GM18909 (cell line): ENCODE measurements around the gene USP44.

Experiments
- ATAC-seq: cut with Tn5 transposase; IDR thresholded peaks from one replicate; pipeline ENCODE4 v1.9.1; 2021; ENCODE audit warnings: mild to moderate bottlenecking; ENCODE audit not compliant: unreplicated experiment, poor library complexity

The USP44 gene

DNA sequence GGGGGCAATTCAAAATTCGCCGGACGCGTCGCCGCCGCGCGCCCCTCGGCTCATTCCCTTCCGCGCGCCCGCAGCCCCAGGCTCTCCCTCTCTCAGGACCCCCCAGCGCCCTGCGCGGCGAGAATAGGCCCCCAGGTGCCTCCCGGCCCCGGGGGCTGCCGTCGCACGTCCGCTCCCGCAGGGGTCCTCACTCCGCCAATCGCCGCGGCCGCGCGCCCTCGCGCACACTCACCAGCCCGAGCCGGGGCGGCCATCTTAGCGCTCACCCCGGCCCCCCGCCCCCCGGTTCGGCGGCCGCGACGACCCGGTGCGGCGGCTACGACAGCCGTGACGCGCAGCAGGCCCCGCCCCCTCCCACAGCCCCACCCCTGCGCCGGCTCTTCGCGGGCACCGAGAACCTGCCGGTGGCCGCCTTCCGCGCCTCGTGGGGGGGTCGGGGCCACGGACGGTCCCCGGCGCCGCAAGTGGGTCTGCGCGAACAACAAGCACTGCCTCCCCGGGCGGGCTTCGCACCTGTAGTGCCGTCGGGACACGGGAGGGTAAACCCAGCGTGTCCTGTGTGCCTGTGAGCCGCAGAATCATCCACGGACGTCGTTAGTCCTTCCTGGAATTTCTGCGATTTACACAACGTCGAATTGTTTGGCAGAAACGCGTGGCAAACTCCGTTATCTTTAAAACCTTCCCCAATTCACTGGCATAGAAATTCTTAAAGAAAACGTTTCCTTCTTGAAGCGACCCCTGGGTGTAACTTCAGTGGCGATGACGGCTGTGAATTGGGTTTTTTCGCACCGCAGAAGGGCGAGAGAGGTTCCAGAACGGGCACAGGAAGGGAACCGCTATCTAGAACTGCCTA lies 2.5 kb downstream of the USP44 start:
- ATAC-seq: no peak

DNA sequence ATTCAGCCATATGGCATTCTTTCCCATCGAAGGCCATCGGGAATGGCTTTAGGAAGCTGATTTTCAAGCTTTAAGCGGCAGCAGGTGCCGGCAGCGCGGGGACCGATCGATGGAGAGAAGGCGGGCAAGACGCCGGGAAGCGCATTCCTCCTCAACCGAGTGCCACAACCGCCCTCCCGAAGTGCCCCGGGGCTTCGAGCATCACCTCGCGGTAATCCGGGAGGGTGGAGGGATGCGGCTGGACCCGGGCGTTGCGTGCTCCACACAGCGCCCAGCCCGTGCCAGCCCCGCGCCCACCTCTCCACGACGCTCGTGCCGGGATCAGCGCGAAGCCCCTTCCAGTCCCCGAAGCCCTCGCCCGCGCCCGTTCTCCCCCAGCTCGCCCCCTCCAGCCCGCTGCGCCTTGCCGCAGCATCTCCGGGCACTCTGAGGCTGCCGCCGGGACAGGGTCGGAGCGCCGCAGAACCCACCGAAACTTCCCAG lies 3.2 kb downstream of the USP44 start:
- no peak for ATAC-seq

DNA sequence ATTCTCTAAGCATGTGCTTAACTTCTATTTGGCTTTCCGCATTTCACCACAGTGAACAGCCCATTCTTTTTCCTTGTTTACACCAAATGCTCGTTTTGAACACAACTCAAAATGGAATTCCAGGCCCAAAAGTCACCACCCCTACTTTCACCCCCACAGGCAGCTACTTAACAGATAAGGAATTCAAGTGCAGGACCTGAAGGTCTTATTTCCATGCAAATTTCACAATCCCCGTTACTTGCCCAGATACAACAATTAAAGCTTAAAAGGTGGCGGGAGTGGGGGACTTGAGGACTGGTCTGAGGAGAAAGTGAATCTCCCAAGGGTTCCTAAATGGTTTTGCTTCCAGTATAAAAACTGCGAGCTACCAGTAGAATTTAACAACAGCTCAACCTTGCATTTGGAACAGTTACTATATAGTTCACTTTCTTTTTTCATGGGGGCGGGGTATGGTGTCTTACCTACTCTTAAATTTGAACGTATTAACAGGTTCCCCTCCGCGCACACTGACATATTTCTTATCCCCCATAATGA lies 3.7 kb downstream of the USP44 start:
- no peak for ATAC-seq

DNA sequence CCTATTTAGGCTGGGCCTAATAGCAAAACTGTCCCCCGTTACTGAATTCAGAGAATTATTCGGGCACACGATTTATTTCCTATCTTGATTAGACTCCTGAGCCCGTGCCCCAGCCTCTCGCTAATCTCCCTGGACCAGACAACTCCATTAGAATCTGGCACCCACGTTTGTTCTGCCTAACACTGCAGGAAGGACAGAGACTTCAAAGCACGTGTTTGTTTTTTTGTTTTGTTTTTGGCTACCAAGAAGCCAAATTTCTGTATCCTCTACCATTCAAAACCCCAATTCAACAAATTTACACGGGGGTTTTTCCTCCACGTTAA lies 4.8 kb downstream of the USP44 start:
- ATAC-seq: no peak

DNA sequence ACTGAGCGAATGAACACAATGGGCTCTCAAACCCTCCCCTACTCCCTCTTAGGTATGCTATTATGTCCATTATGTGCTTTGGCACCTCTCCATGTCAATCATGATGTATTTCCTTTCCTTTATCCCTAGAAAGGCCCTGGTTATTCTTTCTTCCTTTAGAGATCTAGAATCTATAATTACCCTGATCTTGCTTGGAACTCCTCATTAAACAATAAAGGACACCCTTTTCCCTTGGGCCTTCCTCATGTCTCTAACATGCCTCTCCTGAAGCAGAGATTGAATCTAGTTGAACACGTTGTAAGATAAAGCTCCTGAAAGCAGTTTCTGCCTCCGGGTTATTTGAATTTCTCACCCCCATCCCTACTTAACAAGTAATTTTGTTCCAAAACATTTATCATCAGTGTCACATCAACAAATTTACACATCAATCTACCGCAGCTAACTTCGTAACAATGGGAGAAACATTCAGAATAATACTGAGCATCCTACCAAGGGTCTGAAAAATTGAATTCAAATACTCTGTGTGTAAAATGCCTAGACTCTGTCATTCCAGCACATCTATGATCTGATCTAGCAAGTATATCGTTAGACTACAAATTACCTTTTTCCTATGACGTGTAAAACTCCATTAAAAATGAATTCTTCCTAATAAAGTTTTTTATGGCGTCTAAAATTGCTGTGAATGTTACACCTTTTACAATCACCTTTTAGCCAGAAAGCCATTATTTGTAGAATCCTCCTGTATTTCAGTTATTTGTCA lies 5.4 kb downstream of the USP44 start:
- ATAC-seq: no peak

DNA sequence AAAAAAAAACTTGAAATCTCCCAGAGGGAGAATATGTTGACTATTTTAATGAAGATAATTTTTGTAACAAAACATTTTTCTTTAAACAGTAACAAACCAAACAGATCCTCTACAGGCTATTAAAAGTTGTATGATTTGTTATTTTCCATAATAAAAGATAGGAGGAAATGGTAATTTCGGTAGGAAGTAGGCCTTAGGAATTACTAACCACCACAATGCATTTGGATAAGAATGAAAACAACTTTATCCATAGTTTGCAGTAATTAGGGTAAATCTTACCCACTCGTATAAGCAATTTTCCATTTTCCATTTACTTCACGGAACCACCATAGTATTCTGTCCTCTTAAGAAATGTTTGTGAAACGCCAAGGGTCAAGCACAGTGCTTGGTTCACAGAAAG lies 6.0 kb downstream of the USP44 start:
- ATAC-seq: no peak

DNA sequence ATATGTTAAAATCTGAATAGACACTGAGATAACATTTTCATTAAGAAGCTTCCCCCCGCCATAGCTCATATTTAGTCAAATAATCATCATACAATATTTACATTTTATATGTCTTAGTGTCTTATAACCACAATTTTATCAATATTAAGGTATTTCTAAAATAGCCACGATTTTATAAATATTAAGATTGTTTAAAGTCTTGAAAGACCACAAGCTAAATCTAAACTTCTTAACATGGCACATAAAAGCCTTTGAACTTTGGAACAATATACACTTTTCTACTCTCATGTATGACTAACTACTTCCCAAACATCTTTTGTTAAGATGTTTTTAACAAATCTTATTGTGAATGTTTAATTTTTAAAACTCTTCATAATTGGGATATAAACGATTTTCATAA lies 6.5 kb downstream of the USP44 start:
- no peak for ATAC-seq

DNA sequence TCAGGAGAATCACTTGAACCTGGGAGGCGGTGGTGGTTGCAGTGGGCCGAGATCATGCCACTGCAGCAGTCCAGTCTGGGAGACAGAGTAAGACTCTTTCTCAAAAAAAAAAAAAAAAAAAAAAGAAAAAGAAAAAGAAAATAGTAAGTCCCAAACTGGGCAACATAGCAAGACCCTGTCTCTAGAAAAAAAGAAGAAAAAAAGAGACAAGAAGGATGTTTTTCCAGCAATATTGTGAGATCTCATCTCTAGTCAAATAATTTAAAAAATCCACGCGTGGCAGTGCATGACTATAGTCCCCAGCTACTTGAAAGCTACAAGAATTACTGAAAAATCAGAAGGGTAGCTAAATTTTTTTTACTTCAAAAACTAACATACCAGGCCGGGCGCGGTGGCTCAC lies 8.0 kb downstream of the USP44 start:
- no peak for ATAC-seq

DNA sequence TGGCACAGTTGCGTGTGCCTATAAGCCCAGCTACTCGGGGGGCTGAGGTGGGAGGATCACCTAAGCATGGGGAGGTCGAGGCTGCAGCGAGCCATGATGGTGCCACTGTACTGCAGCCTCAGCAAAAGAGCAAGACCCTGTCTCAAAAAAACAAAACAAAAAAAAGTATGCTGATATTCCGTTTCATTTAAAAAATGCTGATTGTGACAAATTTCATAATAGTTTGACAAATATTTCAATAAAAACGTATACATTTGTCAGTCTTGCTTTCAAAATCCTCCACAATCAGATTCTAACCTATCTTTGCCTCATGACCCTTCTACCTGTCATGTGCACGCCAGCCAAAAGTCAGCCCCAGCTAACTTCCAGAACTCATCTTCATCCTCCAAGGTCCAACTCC lies 9.8 kb downstream of the USP44 start:
- ATAC-seq: no peak

DNA sequence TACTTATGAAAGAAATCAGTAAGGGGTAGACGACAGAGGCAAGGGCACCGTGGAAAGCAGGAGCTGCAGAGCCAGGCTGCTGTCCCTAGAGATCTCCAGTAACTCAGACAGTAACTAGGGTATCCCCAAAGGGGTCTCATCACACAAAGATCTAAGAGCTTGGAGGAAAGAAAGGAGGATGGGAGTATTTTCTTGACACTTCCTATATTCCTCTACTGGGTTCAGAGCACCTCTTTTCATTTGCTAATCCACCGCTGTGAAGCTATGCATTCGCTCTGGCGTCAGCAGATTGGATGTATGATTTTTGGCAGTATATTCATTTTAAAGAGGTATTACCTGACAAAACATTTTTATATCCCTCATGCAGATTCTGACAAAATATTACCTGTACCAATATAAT lies 12.6 kb downstream of the USP44 start:
- ATAC-seq: no peak

DNA sequence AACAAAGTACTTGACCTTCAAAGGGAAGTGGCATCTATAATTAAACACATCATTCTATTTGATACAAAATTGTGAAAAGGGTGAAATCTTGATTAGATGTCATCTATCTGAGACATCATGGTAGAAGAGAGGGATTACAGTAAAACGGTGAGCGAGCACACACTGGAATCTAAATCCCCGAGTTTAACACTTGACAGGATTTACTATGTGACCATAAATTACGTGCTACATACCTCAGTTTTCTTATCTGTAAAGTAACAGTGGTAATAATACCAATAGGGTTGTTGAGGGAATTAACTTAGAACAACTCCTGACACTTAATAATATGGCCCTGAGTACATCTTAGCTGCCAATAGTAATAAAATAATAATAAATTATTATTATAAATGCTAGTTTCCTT lies 13.3 kb downstream of the USP44 start:
- no peak for ATAC-seq

DNA sequence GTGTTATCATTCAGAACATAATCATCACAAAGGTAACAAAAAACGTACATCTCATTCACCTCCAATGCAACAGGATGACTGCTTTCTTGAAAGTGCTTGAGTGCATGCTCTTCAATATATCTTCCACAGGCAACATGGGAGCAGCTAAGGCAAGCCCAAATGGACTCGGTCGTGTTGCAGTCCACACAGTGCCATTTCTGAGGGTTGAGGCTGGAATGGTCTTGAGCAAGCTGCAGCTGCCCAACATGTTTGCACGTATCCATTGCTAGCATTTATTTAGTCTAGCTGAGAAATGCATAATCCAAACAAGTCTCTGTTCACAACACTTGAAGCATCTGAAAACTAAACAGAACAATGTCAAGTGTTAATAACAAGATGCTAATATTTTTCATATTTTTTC lies 17.3 kb downstream of the USP44 start:
- no peak for ATAC-seq

DNA sequence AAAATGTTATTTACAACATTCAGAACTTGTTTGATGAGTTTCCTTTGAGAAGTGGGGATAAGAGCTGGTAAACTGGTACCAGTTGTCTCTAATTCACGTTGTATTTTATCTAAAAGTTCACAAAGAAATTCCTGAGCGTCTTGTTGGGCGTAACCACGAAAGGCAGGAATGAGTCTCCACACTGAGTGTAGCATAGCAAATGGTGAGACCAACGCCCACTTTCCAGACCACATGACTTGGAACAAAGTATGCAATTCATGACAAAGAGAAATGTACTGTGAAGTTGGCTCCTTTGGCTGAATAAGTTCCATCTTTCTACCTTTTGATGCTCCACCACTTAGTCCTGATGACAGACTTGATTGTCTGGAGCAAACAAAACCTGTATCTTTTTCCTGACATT lies 18.4 kb downstream of the USP44 start:
- ATAC-seq: no peak

DNA sequence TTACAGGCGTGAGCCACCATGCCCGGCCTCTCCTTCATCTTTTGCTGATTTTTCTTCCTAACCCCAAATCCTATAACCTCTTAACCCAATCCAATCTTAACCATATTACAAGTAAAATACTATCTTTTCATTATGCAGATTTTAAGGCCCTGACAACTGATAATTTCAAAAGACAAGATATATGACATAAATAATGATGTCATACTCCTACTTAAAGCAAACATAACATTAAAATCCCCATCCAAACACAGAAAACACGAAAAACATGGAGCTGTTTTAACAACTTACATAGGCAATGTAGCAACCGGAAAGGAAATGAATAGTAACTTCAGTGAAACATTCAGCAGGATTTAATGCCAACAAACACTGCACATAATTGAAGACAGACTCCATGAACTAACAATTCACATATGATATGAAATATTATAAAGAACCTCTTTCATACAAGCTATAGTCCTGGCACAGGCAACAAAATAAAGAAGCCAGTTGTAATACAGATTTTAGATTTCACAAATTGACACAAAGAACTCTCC lies 21.5 kb downstream of the USP44 start:
- no peak for ATAC-seq

DNA sequence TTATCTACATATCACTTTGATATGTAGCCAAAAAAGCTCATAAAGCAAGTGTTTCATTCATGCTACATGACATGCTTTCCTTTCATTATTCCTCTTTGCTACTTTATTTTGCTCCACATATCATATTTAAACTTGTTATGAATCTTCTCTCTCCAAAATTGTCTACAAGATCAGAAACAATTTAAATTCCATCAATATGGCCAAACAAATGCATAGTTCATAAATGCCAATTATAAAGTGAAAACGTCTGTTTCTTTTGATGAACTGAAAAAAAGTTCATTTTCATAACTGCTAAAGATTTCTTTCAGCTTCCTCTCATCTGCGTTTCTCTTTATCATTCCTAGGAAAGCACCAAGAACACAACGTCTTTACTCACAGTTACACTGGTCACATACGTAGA lies 22.8 kb downstream of the USP44 start:
- no peak for ATAC-seq

DNA sequence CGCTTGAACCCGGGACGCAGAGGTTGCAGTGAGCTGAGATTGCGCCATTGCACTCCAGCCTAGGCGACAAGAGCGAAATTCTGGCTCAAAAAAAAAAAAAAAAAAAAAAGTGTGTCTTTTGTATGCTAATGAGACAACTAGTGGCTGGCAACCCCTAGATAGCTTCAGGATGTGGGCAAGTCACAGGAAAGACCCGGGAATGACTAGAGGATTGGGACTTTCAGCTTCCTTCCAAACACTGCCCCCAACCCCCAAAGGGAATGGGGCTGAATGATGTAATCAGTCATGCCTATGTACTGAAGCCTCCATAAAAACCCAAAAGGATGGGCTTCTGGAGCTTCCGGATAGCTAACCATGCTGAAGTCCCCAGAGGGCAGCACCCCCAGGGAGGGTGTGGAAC lies 28.6 kb downstream of the USP44 start:
- ATAC-seq: no peak

DNA sequence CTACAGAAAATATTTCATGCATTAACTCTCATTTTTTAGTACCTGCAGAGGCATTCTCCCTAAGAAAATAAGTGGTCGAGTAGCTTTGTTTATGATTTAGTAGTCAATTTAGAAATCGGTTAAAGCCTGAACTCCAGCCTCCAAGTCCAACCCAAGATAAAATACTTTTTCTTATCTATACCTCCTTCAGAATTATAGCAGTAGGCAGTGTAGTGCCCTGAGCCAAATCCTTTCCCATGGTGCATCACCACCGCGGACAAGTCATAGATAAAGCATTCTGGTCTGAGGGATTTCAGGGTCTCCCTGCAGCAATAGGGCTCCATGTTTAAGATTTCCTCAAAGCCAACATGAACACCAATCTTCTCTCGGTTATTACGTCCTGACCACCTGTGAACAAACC lies 30.5 kb downstream of the USP44 start:
- ATAC-seq: no peak

DNA sequence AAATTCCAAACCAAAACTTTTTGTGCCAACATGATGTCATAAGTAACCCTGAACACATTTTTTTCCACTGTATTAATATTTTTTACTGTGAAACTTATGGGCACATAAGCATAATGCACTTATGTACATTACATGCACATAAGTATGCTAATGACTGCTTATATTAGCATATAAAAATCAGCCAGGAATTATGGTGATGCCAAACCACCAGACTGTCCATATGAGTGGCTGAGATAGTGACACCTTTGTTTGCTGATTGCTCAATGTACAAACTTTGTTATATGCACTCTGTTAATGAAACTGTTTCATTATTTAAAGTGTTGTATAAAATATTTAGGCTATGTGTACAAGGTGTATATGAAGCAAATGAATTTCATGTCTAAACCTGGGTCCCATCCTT lies 32.3 kb downstream of the USP44 start:
- ATAC-seq: no peak

DNA sequence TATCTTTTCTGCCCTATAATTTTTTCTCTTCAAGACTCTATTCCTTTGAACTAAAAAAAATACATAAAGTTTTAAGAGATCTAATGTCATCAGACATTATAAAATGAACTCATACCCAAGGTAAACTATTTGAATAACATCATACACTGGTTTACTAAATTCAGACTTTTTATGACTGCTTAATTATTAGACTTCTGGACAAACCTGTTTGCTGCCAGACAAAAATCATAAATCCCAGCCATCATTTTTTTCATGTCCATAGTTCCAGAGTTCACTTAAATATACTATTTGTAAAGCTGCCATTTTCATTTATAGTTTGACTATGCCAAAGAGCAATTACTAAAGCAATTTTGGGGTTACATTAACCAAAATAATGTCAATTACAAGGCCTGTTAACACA lies 34.0 kb downstream of the USP44 start:
- no peak for ATAC-seq

DNA sequence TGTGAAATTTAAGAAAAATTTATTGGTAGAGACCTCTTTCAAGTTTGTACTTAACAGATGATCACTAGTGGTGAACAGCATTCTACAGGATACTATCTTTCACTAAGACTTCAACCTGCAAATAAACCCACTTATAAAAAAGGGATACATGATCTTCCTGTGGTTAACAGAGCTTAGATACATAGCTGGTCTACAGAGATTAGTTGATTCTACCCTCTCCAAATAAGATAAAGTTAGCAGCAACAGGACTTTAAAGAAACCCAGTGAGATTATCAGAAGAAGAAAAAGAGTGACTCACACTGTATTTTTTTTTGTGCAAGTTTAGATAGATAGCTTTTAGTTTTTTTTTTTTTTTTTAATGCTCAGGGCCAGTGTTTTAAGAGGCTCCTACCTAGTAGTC lies 34.5 kb downstream of the USP44 start:
- ATAC-seq: no peak

DNA sequence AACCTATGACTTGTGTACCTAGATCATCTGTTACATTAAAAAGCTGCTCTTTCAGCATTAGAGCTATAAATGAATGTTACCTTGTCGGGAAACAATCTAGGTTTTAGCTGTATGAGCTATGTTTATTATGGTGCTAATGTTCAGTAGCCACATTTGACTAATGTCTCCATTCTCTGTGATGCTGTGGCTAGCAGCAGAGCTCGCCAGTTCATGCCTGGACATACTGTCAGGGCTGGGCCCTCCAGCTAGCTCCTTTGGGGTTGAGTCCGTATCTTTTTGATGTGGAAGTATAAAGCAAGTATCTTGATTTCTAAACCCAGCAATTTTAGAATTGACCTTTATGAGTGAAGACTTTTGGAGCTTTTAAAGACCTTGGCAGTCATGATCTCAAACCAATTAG lies 36.1 kb downstream of the USP44 start:
- ATAC-seq: no peak
